T47D (cell line): Measurements from ENCODE around the gene CDK14.

ENCODE experiments used
- DNase-seq, 2 experiments: peaks; one replicate each; pipeline versions ENCODE4 v3.0.0 to v3.0.0-alpha.2; 2011 to 2012; ENCODE audit warnings: low read depth in 1 of 2, low spot score in 1 of 2
- JUND ChIP-seq: IDR thresholded peaks from 2 replicates; pipeline ENCODE4 v1.6.1; 2012; ENCODE audit warnings: low read depth
- in situ Hi-C: cut with HindIII; loops from 2 replicates; pipeline ENCODE4 v1.10.0; 2016; ENCODE audit warnings: low sequenced_read_pairs, low pct_unique_long_range_greater_than_20kb

The CDK14 gene

GRCh38 chr7:90582164-90582563 is 14.0 kb upstream of the CDK14 start:
- no peak for TF ChIP-seq JUND
- DNase-seq, result no peak
- in situ Hi-C loops, result no loop called here

- in situ Hi-C loops, result no loop called here
- DNase-seq, result no peak
- TF ChIP-seq JUND, result no peak
Measured at GRCh38 chr7:90584378-90584777, 11.7 kb upstream of the CDK14 start.

GRCh38 chr7:90586091-90586490 is 10.0 kb upstream of the CDK14 start:
- in situ Hi-C loops, result no loop called here
- no peak for DNase-seq
- TF ChIP-seq JUND, result no peak

- in situ Hi-C loops, result no loop called here
- TF ChIP-seq JUND, result no peak
- no peak for DNase-seq
Measured at GRCh38 chr7:90587766-90588165, 8.4 kb upstream of the CDK14 start.

GRCh38 chr7:90592033-90592432 is 4.1 kb upstream of the CDK14 start:
- DNase-seq, result no peak
- in situ Hi-C loops, result no loop called here
- no peak for TF ChIP-seq JUND

- TF ChIP-seq JUND, result no peak
- DNase-seq, result no peak
- in situ Hi-C loops, result no loop called here
Measured at GRCh38 chr7:90593205-90593604, 2.9 kb upstream of the CDK14 start.

- in situ Hi-C loops, result no loop called here
- DNase-seq, result no peak
- no peak for TF ChIP-seq JUND
Measured at GRCh38 chr7:90594751-90595317, 1.3 kb upstream of the CDK14 start.

GRCh38 chr7:90595342-90595800 is 750 bp upstream of the CDK14 start:
- no peak for DNase-seq
- in situ Hi-C loops, result no loop called here
- no peak for TF ChIP-seq JUND

- in situ Hi-C loops, result no loop called here
- peak; percentile 41 to 49 for DNase-seq
- TF ChIP-seq JUND, result no peak
Measured at GRCh38 chr7:90596671-90597562, 796 bp downstream of the CDK14 start.

- no peak for TF ChIP-seq JUND
- in situ Hi-C loops, result no loop called here
- DNase-seq, result no peak
Measured at GRCh38 chr7:90597563-90598253, 1.6 kb downstream of the CDK14 start.

GRCh38 chr7:90599038-90599437 is 2.9 kb downstream of the CDK14 start:
- no peak for DNase-seq
- in situ Hi-C loops, result no loop called here
- TF ChIP-seq JUND, result no peak

GRCh38 chr7:90599892-90600555 is 3.9 kb downstream of the CDK14 start:
- in situ Hi-C loops, result no loop called here
- TF ChIP-seq JUND, result no peak
- no peak for DNase-seq

- TF ChIP-seq JUND, result no peak
- DNase-seq, result no peak
- in situ Hi-C loops, result no loop called here
Measured at GRCh38 chr7:90602303-90602702, 6.2 kb downstream of the CDK14 start.
